NCI-H1048 (cell line): Measurements from ENCODE around the gene PAPOLB.

Experiments
- DNase-seq: peaks from one replicate; lab custom pipeline; 2025; lab: John Stamatoyannopoulos, UW

The PAPOLB gene

DNA sequence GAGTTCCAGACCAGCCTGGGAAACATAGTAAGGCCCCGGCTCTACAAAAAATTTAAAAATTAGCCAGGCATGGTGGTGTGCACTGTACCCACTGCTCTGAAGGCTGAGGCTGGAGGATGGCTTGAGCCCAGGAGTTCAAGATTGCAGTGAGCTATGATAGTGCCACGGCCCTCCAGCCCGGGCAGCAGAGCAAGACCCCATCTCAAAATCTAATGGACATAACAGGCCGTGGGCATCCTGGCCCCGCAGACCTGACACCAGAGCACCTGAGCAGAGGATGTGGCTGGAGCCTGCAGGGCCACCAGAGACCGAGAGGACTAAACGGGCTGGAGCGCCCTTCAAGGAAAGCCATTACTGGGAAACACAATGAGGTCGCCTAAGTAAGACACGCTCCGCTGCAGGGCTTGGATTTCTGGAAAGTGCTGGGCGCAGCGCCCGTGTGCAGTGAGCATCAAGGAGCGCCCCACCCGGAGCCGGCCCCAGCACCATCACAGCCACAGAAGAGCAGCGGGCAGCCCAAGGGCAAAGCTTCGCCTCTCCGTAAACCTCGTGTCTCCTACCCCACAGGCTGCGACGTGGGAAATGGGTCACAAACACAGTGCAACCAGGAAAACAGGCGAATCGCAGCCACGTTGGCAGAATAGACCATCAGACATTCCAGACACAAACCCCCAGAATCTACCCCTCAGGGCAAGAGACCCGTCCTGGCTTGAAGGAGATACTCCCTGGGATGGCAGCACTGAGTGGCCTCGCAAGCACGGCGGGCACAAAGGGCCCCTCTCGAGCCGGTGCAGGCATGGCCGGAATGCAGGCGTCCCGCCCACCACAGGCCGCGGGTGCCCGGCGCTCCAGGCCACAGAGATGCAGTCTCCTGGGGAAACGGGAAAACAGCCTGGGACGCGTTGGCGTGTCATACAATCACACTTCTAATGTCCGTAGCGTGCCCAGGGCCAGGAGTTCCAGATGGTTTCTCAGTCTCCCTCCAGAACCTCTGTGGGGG is 16.8 kb upstream of the PAPOLB start:
- DNase-seq, result no peak

DNA sequence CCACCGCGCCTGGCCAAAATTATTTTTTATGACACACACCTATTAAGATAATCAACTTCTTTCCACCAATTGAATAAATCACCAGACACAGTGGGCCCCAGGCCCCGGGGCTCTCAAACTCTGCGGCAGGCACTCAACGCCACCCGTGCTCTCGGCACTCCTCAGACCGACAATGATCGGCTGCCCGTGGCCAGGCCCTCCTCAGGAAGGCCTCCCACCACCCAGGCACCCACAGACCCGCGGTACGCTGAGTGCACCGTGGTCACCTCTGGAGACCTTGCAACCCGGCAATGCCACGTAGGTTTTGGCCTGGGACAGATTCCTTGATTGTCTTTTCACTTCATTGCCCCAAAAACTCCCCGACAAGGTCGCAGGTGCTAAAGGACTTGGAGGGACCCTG is 14.8 kb upstream of the PAPOLB start:
- DNase-seq, result no peak

DNA sequence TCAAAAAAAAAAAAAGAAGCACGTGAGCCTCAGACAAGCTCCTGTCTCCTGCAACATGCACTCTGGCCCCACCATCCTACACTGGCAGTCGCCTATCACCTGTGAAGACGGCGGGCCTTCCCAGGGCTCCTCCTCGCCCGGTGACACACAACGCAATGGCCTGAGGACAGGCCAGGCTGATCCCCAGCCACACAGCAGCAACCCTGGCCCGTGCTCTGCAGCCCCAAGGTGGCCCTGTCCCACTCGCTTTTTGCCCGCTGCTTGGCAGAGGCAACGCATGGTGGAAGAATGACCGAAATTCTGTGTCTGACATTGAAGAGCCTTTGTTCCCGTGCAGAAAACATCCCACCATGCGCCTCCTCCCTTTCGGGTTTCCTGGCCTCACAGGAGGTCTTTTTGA is 13.6 kb upstream of the PAPOLB start:
- DNase-seq, result no peak

DNA sequence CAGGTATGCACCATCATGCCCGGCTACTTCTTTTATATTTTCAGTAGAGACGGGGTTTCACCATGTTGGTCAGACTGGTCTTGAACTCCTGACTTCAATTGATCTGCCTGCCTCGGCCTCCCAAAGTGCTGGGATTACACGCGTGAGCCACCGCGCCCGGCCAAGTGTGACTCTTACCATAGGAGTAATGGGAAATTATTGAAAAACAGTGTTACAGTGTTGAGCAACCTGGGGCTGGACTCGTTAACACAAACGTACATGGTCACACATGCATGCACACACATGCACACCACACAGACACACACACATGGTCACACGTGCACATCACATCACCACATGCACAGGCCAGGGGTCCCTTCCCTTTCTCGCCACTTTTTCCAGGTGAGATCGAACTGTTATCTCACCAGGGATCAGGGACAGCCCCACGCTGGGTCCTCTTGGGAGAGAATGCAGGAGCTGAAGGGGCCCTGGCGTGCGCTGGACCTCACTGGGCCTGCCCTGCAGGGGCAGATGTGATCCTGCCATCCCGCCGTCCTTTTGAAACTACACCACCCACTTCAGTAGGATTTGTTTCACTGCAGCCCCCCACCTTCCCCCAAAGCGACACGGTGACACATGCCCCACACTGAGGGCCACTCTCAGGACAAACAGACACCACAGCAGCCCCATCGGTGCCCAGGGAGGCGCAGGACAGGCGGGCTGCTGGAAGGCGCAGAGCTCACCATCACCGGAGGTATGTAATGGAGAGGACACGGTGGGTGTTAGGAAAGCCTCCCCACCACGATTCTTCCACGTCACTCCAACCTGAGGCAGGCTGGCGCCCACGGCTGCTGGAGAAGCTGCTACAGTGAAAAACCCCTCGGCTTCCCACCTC is 11.5 kb upstream of the PAPOLB start:
- DNase-seq, result no peak

DNA sequence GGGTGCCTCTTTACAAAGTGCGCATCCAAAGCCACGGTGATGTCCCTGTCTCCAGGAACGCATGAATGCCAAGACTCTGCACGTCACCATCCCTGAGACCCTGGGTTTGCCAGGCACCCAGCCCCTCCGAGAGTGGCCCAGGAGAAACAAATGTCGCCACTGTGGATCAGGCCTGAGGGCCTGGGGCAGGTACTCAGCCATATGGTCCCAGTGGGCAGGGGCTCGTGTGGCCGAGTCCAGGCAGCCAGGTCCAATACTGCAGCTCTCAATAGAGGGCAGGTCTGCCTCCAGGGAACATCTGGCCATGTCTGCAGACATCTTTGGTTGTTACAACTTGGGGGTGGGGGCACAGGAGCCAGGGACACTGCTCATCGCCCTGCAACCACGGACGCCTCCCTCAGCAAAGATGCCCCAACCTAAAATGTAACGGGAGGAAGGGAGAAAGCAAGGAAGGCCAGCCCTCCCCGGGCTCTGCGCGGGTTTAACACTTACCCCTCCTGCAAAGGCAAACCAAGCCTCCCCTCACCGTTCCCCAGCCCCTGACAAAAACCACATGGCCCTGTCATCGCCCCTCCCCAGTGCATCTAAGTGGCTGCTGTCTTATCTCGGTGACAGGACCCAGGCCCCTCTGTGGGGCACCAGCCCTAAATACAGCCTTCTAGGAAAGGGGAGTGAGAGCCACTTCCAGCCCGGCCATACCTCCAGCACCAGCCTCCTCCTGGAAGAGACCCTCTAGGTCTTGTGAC is 10.3 kb upstream of the PAPOLB start:
- no peak for DNase-seq

DNA sequence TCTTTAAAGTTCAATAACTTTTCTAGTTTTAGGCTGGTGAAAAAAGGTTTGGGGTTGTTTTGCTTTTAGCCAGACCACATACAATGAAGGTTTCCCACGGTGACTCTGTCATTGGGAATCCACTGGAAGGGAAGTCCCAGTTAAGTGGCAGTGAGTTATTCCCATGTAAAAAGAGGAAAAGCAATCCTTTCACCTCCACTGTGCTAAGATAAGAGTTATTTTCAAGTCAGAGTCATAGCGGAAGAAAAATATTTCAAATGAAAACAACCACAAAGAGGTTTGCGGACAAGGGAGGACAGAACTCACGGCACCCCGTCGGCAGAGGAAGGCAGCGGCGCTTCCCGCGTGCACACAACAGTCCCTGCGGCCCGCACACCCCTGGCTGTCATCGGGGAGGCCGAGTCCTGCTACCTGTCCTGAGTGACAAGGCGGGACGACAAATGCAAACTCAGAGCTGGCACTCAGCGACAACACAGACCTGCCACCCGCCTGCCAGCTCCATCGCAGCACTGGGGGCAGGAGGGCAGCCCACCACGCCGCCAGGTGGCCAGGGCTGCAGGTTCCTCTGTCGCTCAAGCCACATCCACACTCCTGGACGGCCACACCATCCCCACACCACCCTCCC is 9.3 kb upstream of the PAPOLB start:
- no peak for DNase-seq

DNA sequence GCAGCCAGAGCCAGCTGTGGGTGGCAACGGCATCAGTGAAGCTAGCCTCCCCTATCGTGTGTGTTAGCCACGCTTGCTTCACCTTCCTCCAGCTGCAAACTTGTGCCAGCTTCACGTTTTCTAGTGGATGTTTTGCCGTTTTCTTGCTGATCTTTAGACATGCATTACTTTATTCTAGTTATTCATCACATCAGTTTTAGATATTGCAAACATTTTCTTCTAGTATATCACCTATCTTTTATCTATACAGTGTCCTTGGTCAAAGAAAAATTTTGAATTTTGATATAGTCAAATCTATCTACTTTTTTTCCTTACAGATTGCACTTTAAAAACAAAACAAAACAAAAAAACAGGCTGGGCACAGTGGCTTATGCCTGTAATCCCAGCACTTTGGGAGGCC is 6.7 kb upstream of the PAPOLB start:
- no peak for DNase-seq

DNA sequence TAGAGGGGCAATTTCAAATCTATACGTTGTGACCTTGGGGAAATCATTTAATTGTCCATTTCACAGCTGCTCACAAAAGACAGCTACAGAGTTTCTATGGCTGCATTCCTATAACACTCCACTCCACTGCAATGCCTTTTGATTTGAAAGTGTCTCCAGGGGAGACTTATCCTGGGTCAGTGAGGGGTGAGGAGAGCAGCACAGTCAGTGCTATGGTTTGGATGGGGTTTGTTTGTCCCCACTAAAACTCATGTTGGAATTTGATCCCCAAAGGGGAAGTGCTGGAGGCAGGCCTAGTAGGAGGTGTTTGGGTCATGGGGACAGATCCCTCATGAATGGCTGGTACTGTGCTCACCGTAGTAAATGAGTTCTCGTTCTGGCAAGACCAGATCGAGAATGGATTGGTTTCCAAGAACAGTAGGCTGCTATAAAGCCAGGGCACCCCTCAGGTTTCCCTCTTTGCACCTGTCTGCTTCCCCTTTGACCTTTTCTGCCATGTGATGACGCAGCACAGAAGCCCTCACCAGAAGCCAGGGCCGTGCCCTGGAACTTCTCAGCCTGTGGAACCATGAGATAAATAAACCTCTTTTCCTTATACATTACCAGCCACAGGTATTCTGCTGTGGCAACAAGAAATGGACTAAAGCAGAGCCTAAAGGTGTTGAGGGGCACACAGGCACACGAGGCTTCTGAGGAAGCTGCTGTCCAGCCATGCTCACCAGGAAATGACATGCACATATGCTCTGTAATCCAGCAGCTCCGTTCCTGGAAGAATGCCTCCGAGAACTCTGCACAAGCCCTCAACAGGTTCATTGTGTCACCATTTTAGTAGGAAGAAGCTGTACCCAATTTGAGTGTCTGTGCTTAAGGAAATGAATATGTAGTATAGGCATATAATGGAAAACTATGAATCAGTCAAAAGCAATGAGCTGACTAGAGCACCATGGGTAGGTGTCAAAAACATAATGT is 5.0 kb upstream of the PAPOLB start:
- no peak for DNase-seq

DNA sequence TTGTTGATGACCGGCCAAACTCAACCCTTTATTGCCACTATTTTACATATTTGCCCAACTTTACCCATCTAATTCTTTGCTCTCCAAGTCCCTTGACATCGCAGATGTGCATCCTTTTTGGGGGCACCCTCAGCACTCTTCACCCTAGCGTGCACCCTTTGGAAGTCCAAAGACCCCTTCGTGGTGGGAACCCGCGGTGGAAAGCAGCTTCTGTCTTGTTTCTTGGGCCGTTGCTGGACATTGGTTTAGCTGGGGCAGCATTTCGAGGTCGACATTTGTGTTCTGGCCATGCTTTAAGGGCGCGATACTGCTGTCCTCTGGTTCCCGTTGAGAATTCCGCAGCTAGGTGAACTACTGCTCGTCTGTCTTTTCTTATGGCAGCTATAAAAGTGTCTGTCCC is 326 bp upstream of the PAPOLB start:
- no peak for DNase-seq

DNA sequence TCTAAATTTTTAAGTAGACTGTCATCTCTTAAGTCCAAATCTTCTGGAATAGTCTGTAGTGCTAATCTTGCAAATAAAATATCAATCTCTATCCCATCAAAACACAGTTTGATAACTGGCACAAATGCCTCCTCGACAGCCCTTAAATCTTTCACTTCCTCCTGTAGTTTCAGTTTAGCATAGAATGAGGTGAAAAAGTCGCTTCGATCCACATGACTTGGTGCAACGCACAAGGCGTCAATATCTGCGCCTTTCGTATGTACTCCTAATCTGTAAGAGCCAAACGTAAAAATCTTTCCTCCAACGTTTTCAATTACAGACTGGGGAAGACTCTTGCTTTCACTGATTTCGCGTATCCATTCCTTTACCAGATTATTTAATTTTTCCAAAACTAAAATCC is 603 bp downstream of the PAPOLB start:
- DNase-seq, result no peak

DNA sequence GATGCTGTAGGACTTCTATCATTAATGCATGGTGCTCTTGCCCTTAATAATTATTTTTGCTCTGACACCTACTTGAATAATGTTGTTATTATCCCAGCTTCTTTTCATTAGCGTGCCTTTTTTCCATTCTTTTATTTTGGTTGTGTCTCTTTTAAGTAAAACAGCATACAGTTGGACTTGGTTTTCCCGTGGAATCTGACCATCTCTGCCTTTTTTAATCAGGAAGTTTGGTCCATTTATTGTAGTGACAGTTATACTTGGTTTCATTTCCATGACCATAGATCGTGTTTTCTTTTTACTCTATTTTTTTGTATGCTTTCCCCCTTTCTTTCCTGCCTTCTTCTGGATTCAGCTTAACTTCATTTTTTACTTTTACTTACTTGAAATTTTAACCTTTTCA is 4.6 kb downstream of the PAPOLB start:
- DNase-seq, result no peak

DNA sequence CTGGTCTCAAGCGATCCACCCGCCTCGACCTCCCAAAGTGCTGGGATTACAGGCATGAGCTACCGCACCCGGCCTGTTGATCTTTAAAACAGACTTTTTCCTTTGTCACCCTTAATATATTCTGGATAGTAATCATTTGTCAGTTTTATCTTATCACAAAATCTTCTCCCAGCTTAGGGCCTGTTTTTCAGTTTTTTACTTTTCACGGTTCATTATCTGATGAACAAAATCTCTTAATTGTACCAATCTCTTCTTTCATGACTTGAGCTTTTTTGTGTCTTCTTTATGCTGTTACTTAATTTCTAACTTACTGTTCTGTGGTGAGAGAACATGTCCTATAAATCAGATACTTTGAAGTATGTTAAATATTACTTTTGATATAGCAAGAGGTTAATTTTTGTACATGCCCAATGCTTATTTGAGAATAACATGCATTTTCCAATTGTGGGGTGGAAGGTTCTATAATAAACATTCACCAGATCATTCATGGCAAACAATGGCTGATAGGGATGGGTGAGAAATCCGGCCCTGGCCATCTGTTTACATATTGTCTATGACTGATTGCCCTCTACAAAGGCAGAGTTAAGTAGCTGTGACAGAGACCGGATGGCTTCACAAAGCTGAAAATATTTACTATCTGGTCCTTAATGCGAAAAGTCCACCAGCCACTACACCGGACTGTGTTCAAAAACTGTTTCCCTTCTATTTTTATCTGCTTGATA is 5.3 kb downstream of the PAPOLB start:
- DNase-seq, result no peak

DNA sequence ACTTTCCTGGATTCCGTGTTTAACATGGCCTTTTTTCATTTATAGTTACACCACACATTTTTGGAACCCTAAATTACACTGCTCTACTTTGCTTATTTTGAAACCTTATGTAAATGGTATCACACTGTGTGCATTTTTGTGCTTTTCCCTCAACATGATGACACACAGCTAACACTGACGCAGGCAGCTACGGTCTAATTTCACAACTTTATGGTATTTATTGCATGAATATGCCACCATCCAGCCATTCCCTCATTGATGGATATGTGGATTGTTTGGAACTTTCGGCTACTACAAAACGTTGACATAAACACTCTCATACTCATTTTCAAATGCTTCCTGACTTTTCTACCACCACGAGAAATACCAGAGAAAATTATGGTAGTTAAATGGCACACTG is 6.9 kb downstream of the PAPOLB start:
- DNase-seq, result no peak

DNA sequence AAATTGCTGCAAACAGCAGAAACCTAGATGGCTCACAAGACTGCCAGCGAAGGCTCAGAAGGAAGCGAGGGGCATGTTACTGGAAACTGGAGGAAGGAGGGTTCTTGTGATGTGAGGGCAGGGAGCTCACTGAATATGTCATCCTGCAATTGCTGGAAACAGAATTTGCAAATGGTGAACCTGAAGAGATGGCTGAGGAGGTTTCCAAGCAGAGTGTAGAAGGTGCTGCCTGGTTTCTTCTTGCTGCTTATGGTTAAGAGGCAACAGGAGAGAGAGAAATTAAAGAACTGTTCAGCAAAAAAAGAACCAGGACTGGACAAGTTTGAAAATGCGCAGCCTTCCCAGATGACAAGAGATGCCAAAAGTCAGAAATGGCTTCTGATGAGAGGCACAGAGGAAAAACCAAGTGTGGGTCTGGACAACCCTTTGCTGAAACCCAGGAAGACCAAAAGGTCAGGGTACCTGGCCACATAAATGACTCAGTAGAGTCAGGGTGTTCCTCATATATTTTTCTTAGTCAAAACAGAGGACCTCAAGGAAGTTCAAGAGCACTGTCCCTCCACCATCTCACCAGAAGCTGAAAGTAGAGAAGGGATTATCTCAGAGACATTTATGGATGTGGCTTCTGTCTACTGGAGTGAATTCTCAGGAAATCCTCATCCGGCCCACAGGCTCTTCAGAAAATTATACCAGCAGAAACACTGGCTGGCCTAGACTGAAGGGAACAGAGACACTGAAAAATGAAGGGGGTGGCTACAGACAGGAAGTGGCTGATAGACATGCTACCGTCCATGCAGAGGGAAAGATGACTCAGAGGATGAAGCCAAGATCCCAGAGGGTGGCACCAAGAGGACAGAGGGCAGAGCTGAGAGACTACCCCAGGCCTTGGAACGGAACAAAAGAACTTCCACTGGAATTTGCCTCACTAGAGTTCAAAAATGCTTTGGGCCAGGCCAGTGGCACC is 10.1 kb downstream of the PAPOLB start:
- DNase-seq, result no peak

DNA sequence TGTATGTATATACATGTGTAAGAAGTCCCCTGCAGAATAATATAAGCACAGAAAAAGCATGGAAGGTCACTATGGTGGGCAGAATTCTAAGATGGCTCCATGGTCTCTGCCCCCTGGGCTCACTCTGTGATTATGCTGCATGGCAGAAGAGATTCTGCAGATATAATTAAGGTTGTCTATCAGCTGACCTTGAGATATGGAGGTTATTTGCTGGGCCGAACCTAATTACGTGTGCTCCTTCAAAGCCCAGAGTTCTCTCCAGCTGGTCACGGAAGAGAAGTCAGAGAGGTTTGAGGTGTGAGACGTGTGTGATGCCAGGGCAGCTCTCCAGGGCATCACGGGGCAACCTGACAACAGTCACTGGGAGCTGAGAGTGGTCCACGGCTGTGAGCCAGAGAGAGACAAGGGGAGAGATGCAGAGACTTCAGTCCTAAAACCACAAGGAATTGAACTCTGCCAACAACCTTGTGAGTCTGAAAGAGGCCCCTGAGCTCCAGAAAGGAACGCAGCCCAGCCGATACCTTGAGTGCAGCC is 11.5 kb downstream of the PAPOLB start:
- no peak for DNase-seq

DNA sequence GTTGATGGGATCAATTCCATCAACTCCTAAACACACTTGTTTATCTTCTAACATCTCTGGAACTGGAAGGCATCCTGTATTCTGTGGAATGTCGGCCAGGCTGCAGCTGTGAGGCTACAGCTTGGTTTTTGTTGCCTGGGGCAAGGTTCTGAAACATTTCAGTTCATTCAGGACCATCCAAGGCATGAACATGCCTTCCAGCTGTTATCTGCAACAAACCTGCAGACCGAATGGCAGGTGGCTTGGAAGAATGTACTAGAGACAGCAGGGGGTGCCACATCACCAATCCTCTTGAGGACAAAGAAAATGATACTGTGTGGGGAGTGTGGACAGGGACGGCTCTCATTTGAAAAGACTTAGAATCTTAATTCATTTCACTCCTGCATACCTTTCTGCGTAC is 12.4 kb downstream of the PAPOLB start:
- no peak for DNase-seq

DNA sequence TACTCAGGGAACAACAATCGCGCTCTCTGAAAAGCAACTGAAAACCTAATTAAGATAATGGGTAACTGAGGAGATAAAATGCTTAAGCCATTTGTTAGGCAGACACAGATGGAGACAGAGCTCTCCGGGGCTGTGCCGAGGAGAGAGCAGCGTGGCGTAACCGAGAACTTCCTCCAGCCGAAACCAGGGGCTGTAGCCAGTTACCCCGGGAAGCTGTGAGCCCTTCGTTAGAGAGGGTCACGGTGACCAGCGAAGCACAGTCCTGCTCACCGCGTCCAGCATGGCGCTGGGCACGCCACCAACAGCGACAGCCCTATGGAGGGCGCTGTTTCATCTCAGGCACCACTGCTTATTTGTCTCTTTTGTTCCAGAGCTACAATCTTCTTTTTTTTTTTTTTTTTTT is 16.1 kb downstream of the PAPOLB start:
- no peak for DNase-seq

DNA sequence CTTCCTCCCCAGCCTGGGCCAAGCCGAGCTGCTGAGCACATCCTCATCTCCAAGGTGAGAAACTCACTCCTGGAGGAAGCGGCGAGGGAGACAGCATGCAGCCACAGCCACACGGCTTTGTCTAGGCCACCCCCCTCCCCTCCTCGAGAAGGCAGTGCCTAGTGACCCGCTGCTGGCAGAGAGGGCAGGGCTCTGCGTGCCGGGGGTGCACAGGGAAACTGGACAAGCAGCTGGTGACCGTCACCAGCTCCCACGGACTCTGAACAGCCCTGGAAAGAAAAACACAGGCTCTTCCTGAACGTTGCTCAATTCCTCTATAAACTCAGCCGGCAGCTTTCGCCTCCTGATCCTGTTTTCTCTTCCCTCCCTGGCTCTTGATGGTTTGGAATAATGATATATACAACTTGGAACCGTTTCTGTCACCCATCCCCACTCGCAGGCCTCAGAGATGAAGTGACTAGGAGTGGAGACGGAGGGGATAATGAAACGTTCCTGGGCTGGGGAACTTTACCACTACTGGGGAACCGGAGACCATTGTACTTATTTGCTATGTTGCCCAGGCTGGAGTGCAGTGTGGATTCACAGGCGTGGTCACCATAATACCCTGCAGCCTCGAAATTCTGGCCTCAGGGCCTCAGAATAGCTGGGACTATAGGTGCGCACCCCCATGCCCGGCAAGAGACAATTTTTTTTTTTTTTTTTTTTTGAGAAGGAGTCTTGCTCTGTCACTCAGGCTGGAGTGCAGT is 19.3 kb downstream of the PAPOLB start:
- no peak for DNase-seq
